Daoy (cell line): Measurements from ENCODE around the gene TBC1D14. TPM values are rescaled to one million over a fixed set of nuclear protein-coding genes. Genes with fewer than 3 reads are reported as not detected.
A peak's percentile ranks its signal among the peaks of the same experiment; 100 is the strongest.

Source experiments
- DNase-seq: peaks from one replicate; pipeline ENCODE4 v3.0.0-alpha.2; 2015; ENCODE audit warnings: low read depth
- total RNA-seq: library from RNA; depleted of rRNA; stranded (reverse); fragments of >200 nt; shearing (Covaris generic); gene quantifications from 2 replicates; pipeline ENCODE4 v1.2.3, GENCODE V29; 2014

The TBC1D14 gene
- total RNA-seq, 1 experiment from 2014 or later: 37.0 TPM

DNA sequence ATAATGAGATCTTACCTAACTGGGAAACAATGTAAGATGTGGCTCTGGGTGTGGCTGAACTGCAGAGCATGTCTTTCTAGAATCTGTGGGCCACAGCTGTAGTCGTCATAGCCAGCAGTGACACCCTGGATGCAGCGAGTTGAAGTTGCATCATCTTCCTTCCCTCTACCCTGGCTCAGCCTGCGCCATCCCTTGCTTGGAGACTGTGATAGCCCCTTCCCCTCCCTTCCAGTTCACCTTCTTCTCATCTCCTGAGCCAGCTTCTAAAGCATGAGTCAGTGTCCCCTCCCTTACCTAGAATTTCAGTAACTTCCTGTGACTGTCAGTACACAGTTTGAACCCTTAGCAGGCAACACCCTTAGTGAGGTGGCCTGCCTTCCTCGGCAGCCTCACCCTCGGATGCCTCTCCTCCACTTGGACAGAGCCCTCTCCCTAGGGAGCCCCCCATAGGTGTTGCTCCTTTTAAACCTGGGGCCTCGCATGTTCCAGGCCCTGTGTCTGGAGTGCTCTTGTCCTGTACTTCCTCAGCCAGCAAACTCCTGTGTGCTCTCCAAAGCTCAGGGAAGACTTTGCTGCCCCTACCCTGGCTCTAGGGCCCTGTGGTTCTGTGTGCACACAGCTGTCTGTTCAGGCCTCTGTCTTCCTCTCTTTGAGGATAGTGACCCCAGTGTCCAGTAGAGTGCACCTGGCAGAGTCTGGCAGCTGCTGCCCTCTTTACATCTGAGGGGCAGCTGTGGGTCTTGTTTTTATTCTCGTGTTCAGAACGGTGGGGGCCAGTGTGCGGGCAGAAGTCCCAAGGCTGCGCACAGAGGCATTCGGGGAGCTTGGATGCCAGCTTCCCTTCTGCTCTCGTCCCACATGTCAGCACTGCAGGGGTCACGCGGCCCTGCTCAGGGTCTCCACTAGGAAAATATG is 89.8 kb downstream of the TBC1D14 start:
- DNase-seq: no peak

GRCh38 chr4:7000421-7001176 is 91.0 kb downstream of the TBC1D14 start:
- DNase-seq: no peak

- no peak for DNase-seq
Observed at GRCh38 chr4:7001271-7001670, 91.6 kb downstream of the TBC1D14 start.

- no peak for DNase-seq
Observed at GRCh38 chr4:7002336-7002735, 92.7 kb downstream of the TBC1D14 start.

DNA sequence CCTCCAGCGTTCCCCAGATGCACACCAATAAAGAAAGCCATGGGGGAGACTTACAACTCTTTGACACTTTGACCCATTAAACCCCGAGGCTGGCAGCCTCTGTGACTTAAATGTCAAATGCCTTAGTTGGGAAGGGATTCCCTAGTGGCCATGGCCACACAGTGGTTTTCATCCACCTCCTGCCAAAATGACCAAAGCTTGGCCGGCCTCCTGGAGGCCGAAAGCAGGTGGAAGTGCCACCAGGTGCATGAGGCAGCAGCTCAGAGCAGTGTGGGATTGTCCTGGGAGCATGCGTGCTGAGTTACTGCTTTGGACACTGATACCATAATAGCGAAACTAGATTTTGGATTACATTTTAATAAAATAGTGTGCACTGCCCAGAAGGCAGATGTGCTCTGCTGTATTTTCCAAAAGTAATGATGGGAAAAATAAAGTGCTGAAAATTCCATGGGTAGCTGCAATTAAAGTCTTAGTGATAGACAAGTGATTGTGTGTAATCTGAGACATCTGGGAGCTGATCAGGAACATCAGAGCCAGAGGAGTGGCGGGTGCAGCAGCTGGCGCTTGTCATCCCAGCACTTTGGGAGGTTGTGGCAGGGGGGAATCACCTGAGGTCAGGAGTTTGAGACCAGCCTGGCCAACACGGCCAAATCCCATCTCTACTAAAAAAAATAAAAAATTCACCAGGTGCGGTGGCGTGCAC is 93.7 kb downstream of the TBC1D14 start:
- DNase-seq: no peak

- no peak for DNase-seq
Observed at GRCh38 chr4:7003879-7004240, 94.2 kb downstream of the TBC1D14 start.

DNA sequence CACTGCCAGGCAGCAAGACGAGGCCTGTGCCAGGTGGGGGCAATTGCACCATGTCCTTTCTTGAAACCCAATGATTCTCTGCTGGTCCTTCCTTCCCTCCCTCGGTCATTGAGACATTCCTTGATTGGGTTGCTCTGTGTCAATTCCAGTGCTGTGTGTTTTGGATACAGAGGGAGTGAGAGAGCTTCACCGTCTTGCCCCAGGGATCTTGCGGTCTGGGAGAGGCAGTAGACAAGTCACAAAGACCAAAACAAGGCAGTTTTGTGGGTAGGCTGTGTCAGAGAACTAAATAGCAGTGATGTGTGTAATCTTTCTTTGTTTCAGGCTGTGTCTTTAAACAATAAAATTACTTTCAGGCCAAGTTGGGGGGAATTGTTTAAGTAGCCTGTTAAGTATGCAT is 94.7 kb downstream of the TBC1D14 start:
- DNase-seq: peak; percentile 58

DNA sequence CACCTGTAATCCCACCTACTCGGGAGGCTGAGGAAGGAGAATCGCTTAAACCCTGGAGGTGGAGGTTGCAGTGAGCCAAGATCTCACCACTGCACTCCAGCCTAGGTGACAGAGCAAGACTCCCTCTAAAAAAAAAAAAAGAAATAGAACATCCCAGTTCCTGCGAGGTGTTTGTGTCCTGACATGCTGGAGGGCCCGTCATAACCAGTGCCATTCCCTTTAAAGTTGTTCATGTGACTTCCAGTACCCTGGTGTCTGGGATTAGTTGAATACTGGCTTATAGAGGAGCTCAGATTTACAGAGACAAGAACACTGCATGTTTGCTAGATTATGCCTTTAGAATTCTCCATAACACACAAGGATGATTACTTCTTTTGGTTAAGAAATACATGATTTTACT is 95.9 kb downstream of the TBC1D14 start:
- no peak for DNase-seq

DNA sequence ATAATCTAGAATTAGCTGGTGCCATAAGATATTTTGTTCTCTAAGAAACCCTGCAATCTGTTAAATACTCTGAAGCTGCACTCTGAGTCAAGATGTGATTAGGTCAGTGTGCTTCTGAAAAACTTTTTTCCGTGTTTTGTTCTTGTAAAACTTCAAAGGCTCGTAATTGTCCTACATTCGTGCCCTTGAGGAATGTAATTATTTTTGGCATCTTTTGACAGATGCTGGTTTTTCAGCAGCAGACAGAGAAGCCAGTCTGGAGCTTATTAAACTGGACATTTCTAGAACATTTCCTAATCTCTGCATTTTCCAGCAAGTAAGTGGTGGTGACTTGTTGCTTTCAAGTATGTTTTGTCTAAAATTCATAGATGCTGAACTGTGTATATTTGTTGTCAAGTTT is 96.8 kb downstream of the TBC1D14 start:
- DNase-seq: no peak

GRCh38 chr4:7007142-7007907 is 97.7 kb downstream of the TBC1D14 start:
- DNase-seq: no peak

GRCh38 chr4:7007944-7008343 is 98.3 kb downstream of the TBC1D14 start:
- no peak for DNase-seq

GRCh38 chr4:7009564-7009963 is 99.9 kb downstream of the TBC1D14 start:
- DNase-seq: no peak

DNA sequence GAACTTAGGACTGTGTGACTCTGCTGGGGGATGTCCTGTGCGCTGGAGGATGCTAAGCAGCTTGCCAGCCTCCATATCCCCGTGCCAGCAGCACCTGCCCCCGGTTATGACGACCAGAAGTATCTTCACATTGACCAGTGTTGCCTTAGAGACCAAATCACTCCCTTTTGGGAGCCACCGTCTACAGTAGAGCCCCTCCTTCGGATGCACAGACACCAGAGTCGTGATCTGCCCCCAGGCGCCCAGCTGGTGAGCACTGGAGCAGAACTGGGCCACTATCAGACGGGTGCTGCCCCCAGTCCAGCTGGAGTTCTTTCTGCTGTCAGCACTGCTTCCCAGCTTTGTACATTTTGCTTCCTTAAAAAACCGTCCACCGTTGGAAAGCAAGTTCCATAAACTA is 103.5 kb downstream of the TBC1D14 start:
- no peak for DNase-seq

DNA sequence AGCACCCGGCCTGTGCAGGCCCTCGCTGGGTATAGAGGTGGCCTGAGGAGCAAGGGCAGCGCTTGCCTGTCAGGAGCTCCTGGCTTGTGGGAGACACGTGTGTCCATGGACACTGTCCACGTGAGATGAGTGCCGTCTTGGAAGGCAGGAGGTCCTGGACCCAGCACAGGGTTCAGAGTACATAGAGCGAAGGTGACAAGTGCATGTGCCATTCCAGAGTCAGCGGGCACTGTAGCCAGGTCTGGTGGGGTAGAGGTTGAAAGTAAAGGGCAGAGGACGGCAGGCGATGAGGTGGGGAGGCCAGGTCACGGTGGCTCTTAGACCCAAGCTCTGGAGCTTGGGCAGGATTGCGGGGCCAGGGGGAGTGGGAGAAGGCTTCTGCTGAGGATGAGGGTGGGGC is 105.2 kb downstream of the TBC1D14 start:
- DNase-seq: no peak

DNA sequence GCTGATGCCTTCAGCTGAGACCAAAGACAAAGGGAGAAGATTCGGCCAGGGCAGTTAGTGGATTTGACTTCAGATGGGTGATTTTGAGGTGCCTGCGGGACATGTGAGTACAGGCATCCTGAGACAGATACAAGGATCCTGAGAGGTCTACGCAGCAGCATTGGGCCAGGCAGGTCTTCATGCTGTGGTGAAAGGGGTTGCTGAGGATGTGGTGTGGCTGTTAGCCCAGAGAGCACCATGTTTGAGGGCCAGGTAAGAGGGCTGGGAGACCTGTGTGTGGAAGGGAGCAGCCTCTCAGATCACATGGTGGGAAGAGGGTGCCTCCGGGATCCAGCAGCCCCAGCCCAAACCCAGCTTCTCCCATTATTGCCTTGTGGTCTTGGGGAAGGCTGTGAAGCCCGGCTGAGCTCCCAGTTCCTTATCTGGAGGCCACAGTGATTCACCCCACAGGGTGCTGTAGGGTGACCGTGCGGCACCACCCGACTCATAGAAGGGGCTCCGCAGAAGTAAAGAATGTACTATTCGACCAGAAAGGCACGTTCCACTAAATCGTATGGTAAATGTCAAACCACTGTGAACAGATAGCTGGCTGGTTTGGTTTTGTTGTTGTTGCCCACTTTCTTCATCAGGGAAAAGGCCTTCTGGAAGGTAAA is 105.9 kb downstream of the TBC1D14 start:
- no peak for DNase-seq

GRCh38 chr4:7016086-7016485 is 106.5 kb downstream of the TBC1D14 start:
- DNase-seq: no peak

DNA sequence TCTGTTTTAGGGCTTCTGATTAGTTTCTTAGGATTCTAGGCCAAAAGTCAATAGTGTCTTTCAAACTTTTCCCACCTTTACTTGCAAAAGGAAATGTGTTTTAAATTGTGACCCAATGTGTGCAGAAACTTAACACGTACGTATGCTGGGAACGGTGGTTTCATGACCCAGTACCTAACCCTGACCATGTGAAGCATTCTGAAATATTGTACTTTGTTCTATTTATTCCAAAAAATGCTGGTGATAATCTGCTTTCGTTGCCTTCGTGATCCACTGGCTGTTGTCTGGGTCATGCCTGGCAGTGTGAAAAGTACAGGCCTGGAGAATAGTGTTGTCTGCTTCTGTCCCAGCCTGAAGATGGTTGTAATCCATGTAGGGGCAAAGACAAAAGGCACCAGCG is 106.9 kb downstream of the TBC1D14 start:
- DNase-seq: no peak

DNA sequence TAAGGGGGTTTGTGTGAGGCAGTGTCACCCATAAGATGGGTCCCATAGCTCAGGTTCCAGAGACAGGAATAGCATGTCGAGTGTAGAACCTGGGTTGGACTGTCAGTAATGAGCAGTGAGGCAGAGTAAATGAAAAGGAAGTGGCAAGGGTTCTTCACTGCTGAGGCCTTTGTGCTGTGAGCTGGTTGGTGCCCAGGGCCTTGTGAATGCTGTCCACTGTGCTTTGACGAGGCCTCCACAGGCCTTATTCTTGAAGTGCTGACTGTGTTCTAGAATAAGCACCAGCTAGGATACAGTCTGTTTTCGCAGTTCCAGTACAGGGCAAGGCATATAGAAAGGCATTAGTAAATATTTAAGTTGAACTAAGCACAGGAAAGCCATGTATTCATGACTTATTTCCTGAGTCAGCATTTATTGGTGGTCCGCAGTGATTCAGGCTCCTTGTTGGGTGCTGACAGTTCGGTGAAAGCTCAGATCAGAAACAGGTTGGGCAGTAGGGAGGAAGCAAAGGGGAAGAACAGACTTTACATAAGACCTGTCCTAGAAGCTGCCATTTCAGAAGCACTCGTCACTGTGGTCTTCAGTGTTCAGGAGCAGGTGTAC is 107.9 kb downstream of the TBC1D14 start:
- no peak for DNase-seq

- no peak for DNase-seq
Observed at GRCh38 chr4:7018281-7018680, 108.7 kb downstream of the TBC1D14 start.

- DNase-seq: no peak
Observed at GRCh38 chr4:7019367-7019766, 109.7 kb downstream of the TBC1D14 start.

DNA sequence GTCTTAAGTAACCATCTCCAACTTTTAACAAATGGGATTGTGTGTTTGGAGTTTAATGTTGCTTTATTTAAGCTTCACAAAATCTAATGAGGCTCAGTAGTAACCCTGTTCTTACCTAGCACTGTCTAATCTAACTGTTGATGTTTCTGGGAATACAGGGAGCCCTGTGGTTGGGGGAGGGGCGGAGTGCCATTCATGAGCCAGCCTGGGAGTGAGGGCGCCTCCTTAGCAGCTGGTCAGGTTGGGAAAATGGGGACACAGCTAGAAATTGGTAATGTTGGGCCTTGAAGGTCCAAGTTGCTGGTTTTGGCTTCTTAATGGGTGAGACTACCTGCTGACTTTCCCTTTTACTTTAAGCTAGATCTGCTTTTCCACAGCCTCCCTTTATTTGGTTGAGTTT is 110.7 kb downstream of the TBC1D14 start:
- DNase-seq: no peak
